K562 (cell line): ENCODE measurements around the gene CTIF. TPM values are rescaled to one million over a fixed set of nuclear protein-coding genes. Genes with fewer than 3 reads are reported as not detected.

Experiments
- ATAC-seq: fragments of 200-7000 bp; cut with Tn5 transposase; 3 replicates; pipeline ENCODE4 v1.9.1; 2020; ENCODE audit warnings: moderate library complexity
- BruUV-seq: library from RNA; stranded (reverse); fragments of 400-500 nt; replicated peaks from 2 replicates; lab custom pipeline; 2021; lab: Mats Ljungman, UMichigan
- CTCF ChIA-PET: fragments of 300-600 bp; formaldehyde crosslinking; extraction: SDS; loops from one replicate; lab custom pipeline; 2021; ENCODE audit warnings: low intra/inter-chr PET ratio; lab: Yijun Ruan, JAX
- POLR2A ChIA-PET: fragments of 300-600, 350-650 bp; sonication (Branson Sonifier 250); formaldehyde crosslinking; extraction: SDS; loops from one replicate; lab custom pipeline; 2021; ENCODE audit warnings: antibody characterized with exemption, inconsistent platforms; lab: Yijun Ruan, JAX
- DNase-seq, 4 experiments: peaks; one replicate each; pipeline versions ENCODE4 v3.0.0 to v3.0.0-alpha.2; 2011 to 2018; ENCODE audit warnings: low spot score in 3 of 4, mixed read lengths in 3 of 4; ENCODE audit errors: extremely low read depth in 1 of 4
- FAIRE-seq: peaks from 2 replicates; lab custom pipeline; 2011; peaks lifted over from hg19 to GRCh38; lab: Jason Lieb, UNC
- H2AFZ ChIP-seq: 2 replicates; pipeline ENCODE4 v1.6.0; 2011; ENCODE audit warnings: low read depth, low read length, control low read depth, inconsistent platforms
- H3K27ac ChIP-seq: fragments of 200-600 bp; 3 replicates; pipeline ENCODE4 v1.8.0; 2011; ENCODE audit warnings: low read depth, mild to moderate bottlenecking, control low read depth, inconsistent platforms, low read length, moderate library complexity, mixed read lengths; ENCODE audit errors: extremely low read depth
- H3K27me3 ChIP-seq, 2 experiments: fragments of 300-600 bp in 1 of 2; 2 replicates in 1 of 2; 3 replicates in 1 of 2; pipeline versions ENCODE4 v1.6.0 to v1.8.0; 2011; ENCODE audit warnings: inconsistent platforms in 2 of 2, low read length in 2 of 2, mild to moderate bottlenecking in 1 of 2, mixed read lengths in 1 of 2, moderate library complexity in 1 of 2; ENCODE audit not compliant: control insufficient read depth in 2 of 2, insufficient read depth in 2 of 2
- H3K36me3 ChIP-seq: fragments of 300-600 bp; 3 replicates; pipeline ENCODE4 v1.8.0; 2011; ENCODE audit warnings: mild to moderate bottlenecking, low read length, inconsistent platforms; ENCODE audit not compliant: control insufficient read depth, insufficient read depth
- H3K4me1 ChIP-seq, 2 experiments: fragments of 200-600 bp in 1 of 2; replicated peaks in 1 of 2; 2 replicates in 1 of 2; 3 replicates in 1 of 2; pipeline versions ENCODE4 v1.5.1 to v1.8.0; 2011; ENCODE audit warnings: inconsistent platforms in 2 of 2, low read length in 2 of 2, mild to moderate bottlenecking in 1 of 2, mixed read lengths in 1 of 2, moderate library complexity in 1 of 2; ENCODE audit not compliant: control insufficient read depth in 2 of 2, insufficient read depth in 2 of 2
- H3K4me2 ChIP-seq: 2 replicates; pipeline ENCODE4 v1.6.1; 2011; ENCODE audit warnings: low read length, control low read depth, inconsistent platforms, mixed read lengths; ENCODE audit not compliant: insufficient read depth
- H3K4me3 ChIP-seq: fragments of 200-600 bp; sonication (generic), shearing (Covaris generic); 2 replicates; pipeline ENCODE4 v1.5.1; 2016; ENCODE audit warnings: control low read depth, inconsistent platforms
- H3K79me2 ChIP-seq: fragments of 200-600 bp; 3 replicates; pipeline ENCODE4 v1.8.0; 2011; ENCODE audit warnings: low read length, inconsistent platforms; ENCODE audit not compliant: control insufficient read depth, insufficient read depth
- H3K9ac ChIP-seq, 2 experiments: 2 replicates each; pipeline versions ENCODE4 v1.6.0 to v1.6.1; 2011; ENCODE audit warnings: low read depth in 2 of 2, low read length in 2 of 2, control low read depth in 1 of 2, inconsistent platforms in 1 of 2, mild to moderate bottlenecking in 1 of 2, mixed read lengths in 1 of 2; ENCODE audit not compliant: insufficient read depth in 1 of 2
- H3K9me1 ChIP-seq: one replicate; pipeline ENCODE4 v1.6.0; 2011; ENCODE audit warnings: inconsistent platforms, mild to moderate bottlenecking, low read length, moderate library complexity; ENCODE audit not compliant: control insufficient read depth, insufficient read depth
- H3K9me3 ChIP-seq: replicated peaks from 2 replicates; pipeline ENCODE4 v1.5.1; 2011; ENCODE audit warnings: low read depth, low read length, inconsistent platforms; ENCODE audit not compliant: control insufficient read depth, insufficient read depth
- H4K20me1 ChIP-seq: replicated peaks from 2 replicates; pipeline ENCODE4 v1.6.1; 2011; ENCODE audit warnings: low read length, inconsistent platforms, mixed read lengths; ENCODE audit not compliant: control insufficient read depth, insufficient read depth
- DDX20 ChIP-seq: fragments of 450-650 bp; IDR thresholded peaks from 2 replicates; pipeline ENCODE4 v1.6.1; 2016; ENCODE audit warnings: missing genetic modification characterization, low read depth, mild to moderate bottlenecking, missing compliant biosample characterization, moderate library complexity
- HDAC2 ChIP-seq: fragments of 450-650 bp; IDR thresholded peaks from 2 replicates; pipeline ENCODE4 v1.6.1; 2016; ENCODE audit warnings: mild to moderate bottlenecking
- MXI1 ChIP-seq: IDR thresholded peaks from 2 replicates; pipeline ENCODE4 v1.6.1; 2011; ENCODE audit warnings: low read depth, mild to moderate bottlenecking, improper control_type of control experiment, low read length
- TCF7L2 ChIP-seq: fragments of 150-350 bp; IDR thresholded peaks from 2 replicates; pipeline ENCODE4 v1.6.1; 2016; ENCODE audit warnings: low read depth, mild to moderate bottlenecking, low read length, moderate library complexity
- YY1 ChIP-seq, 3 experiments: IDR thresholded peaks; 2 replicates each; pipeline ENCODE4 v1.6.1; 2011; ENCODE audit warnings: low read length in 2 of 3, mild to moderate bottlenecking in 2 of 3, moderate library complexity in 2 of 3, borderline replicate concordance in 1 of 3, control low read depth in 1 of 3, low read depth in 1 of 3; ENCODE audit not compliant: insufficient read depth in 3 of 3, insufficient replicate concordance in 2 of 3, control insufficient read depth in 1 of 3, insufficient read length in 1 of 3; ENCODE audit errors: extremely low read depth in 1 of 3
- WGBS: fragments of 100-300 bp; shearing (Covaris generic); methylation state at CpG from one replicate; pipeline ENCODE4 v1.1.6; 2016; ENCODE audit warnings: low coverage, mixed read lengths; ENCODE audit not compliant: insufficient coverage; ENCODE audit errors: missing lambda C conversion rate; 5-methylcytosine and 5-hydroxymethylcytosine counted together
- in situ Hi-C: fragments of 300-500 bp; cut with MboI; formaldehyde crosslinking; loops from 4 replicates; pipeline ENCODE4 v1.15.0; 2018; ENCODE audit warnings: inconsistent platforms, mixed read lengths
- intact Hi-C: fragments of 100-400 bp; cut with micrococcal nuclease; formaldehyde crosslinking; loops from 2 replicates; pipeline ENCODE4 v1.14.2; 2022
- polyA plus RNA-seq, 8 experiments: library from polyadenylated mRNA; depleted of rRNA in 4 of 8; stranded (reverse) in 5 of 8; unstranded in 3 of 8; fragments of >200 nt; fragmentation: Nextera tagmentation in 2 of 8; fragmentation: Illumina TruSeq in 1 of 8; extraction: Ambion mirVana in 2 of 8; extraction: Trizol in 1 of 8; gene quantifications; 2 replicates each; pipeline versions ENCODE4 v1.2.1 to v1.2.3, GENCODE V29; 2011 to 2014; ENCODE audit warnings: inconsistent platforms in 1 of 8, missing spikeins in 1 of 8
- total RNA-seq, 7 experiments: library from RNA; depleted of rRNA in 6 of 7; stranded (reverse); fragments of >200 nt in 6 of 7; fragmentation: Illumina TruSeq in 2 of 7; extraction: Trizol in 2 of 7; gene quantifications; 2 replicates each; pipeline versions ENCODE4 v1.2.1 to v1.2.3, GENCODE V29; 2011 to 2021; ENCODE audit warnings: low replicate concordance in 1 of 7

The CTIF gene
- total and polyA plus RNA-seq, 9 of the 15 experiments (the other 6 are each of a cell fraction or from before 2014, with no cell fraction given) = 0.17 to 11.5 (median 2.2) TPM

DNA sequence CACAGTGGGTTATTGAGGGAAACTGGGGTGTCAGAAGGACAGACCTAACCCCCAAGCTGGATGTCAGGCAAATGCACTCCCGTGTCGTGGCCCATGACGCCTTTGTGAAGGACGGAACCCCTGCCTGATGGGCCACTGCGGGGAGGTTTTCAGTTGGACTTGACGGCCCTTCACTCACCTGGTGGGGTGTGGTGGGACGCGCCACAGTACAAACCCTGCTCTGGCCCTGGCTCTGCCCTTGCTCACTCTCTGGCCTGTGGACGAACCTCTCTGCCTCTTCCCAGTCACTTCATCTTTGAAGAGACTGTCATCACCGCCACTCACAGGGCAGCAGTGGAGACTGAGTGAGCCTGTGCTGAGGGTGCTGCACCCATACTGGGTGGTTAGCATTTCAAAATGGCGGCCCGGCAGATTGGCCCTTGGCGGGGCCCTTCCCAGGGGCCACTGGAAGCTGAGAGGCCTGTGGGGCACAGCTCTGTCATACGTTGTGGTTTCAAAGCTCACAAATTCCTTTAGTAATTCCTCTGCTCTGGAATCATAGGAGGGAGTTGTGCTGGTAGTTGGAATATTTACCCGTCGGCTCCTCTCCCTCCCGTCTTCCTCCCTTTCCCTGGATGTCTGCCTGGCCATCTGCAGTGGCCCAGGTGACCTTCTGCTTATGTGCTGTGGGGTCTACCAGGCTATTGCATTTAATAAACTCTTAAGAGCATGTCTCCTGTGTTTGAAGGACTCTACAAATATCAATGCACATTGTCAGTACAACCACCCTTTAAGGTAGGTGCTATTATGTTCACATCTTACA lies 200.6 kb downstream of the CTIF start:
- no peaks in the 10 kb centered on the region for H3K9me1 ChIP-seq
- TF ChIP-seq MXI1 = no peak
- peak in 1 of 3 experiments; percentile 13 for TF ChIP-seq YY1 (IDR thresholded peaks at IDR 0.05; ENCODE audit: borderline replicate concordance in 1 of 3, control insufficient read depth in 1 of 3, extremely low read depth in 1 of 3, insufficient read depth in 3 of 3, insufficient read length in 1 of 3, insufficient replicate concordance in 2 of 3, low read depth in 1 of 3, low read length in 2 of 3)
- no peak for TF ChIP-seq TCF7L2
- TF ChIP-seq HDAC2 = no peak
- no peak for TF ChIP-seq DDX20 (tag)
- TF ChIP-seq, all 486 proteins: peak for 1
- H3K27ac ChIP-seq = no peak overlapping the region
- intact Hi-C loops (no loop called here), in situ Hi-C loops (no loop called here)
- no peak overlapping the region for H2AFZ ChIP-seq
- no TSS peak for BruUV-seq
- peak overlapping the region in 1 of 2 experiments; percentile 26; a peak in 1 of 4 replicates for H3K9ac ChIP-seq
- ATAC-seq (no peak), DNase-seq (no peak), FAIRE-seq (no peak)
- CTCF ChIA-PET = no interaction called here
- H3K4me2 ChIP-seq = no peak overlapping the region
- no peaks in the 10 kb centered on the region for H3K27me3 ChIP-seq
- no peaks in the 10 kb centered on the region for H3K9me3 ChIP-seq
- H3K4me3 ChIP-seq = no peak overlapping the region
- H4K20me1 ChIP-seq = peaks cover 3% of the 10 kb centered on the region; the same call in 1 of the 2 replicates
- no peaks in the 10 kb centered on the region for H3K36me3 ChIP-seq
- no peaks in the 10 kb centered on the region for H3K79me2 ChIP-seq
- 88% methylated on average over 9 of the region's 17 CpGs for WGBS
- peaks cover 3 to 5% of the 10 kb centered on the region in 2 experiments; a peak in 3 of 5 replicates for H3K4me1 ChIP-seq
- POLR2A ChIA-PET = no interaction called here
